Right lobe of liver (tissue), 4 donors: ENCODE results near the gene PPP2R5D.

ENCODE experiments used
- CTCF ChIP-seq, 4 donors: fragments of 200-600 bp in 3 of 4; fragments of 450-650 bp in 1 of 4; IDR thresholded peaks; one replicate each; pipeline versions ENCODE4 v1.5.1 to v1.8.0; 2016 to 2022; ENCODE audit warnings: antibody characterized with exemption in 4 of 4, mild to moderate bottlenecking in 2 of 4
- POLR2A ChIP-seq: fragments of 450-650 bp; IDR thresholded peaks from one replicate; pipeline ENCODE4 v1.6.1; 2017; ENCODE audit warnings: antibody characterized with exemption, mild to moderate bottlenecking
- donor health status: DM: no; HTN: no; CAD: no.
- donor health status: DM: no; HTN: no; CAD: no.
- donor health status: DM: no; HTN: yes; CAD: no.

- TF ChIP-seq CTCF (IDR thresholded peaks at IDR 0.05) (no peak), POLR2A (no peak)
These were observed 32.6 kb downstream of the PPP2R5D start for GRCh38 chr6:43016943-43017334.
